Left cardiac atrium (tissue), 4 donors: ENCODE measurements around the gene LRRC4C. TPM values are rescaled to one million over a fixed set of nuclear protein-coding genes. Genes with fewer than 3 reads are reported as not detected.

ENCODE experiments used
- ATAC-seq, 2 donors: fragments of 200-7000 bp; cut with Tn5 transposase; one replicate each; pipeline ENCODE4 v1.9.1; 2020; ENCODE audit warnings: mild to moderate bottlenecking in 2 of 2, moderate library complexity in 2 of 2
- DNase-seq: peaks from one replicate; pipeline ENCODE4 v3.0.0-alpha.2; 2020
- intact Hi-C, 2 donors: fragments of 100-400 bp; cut with DNase I; formaldehyde crosslinking; loops; one replicate each; pipeline versions ENCODE4 v1.14.1 to v1.15.1; 2022 to 2023
- total RNA-seq, 2 donors: library from RNA; stranded (reverse); fragmentation: NEBNext Ultra II Directional; extraction: Animal tissue kit (Norgen Biotek cat#: 25700); gene quantifications; one replicate each; pipeline ENCODE4 v1.2.1, GENCODE V29; 2021
- donor health status: DM: no; HTN: yes; CAD: no.
- donor health status: DM: no; HTN: yes; CAD: no; lungs with severe emphysema.
- donor health status: DM: yes; HTN: yes; CAD: no.
- donor health status: Dilated cardiomyopathy.

Gene LRRC4C
- total RNA-seq, 2 donors from 2014 or later: 1.3 to 1.6 TPM

DNA sequence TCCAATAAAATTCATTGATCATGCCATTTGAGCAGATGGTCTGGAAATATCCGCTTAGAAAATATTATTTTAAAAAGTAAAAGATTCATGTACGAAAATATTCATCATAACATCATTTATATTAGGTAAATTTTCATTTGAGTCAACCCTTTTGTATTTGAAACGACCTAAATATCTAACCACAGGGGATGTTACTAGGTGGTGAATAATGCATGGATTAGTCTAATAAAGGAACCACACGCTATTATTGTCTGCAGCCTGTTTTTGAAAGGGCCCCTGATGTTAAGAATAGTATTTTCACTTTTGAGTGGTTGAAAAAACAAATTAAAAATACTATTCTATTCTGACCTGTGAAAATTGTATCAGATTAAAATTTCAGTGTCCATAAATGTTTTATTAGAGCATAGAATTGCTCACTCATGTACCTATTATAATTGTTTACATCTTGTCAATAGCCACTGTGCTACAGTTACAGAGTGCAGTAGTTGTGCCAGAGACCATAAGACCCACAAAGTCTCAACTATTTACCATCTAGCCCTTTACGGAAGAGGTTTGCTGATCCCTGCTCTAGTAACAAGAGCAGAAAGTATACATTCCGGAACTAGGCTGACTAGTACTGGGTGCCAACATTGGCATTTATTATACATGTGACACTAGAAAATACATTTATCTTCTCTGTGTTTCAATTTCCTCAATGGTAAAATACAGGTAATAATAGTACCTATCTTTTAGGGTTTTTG is 176.1 kb downstream of the LRRC4C start:
- intact Hi-C loops: no loop called here
- no peak for DNase-seq
- no peak for ATAC-seq

DNA sequence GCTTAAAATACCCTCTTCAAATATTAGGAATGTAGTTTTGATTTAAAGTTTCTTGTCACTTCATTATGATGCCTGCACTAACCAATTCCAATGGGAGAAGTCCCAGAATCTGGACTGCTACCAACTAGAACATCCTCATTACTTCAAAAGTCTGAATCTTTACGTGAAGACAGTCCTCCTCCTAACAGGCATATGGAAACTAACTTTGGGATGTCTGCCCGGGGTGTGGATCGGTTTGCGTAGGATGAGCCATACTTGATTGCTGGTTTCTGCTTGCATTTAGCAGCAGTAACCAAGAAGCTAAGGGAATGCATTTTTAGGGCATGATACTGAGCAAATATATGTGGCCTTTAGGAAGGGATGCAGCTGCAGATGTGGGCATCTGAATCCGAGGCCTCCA is 177.1 kb downstream of the LRRC4C start:
- intact Hi-C loops: no loop called here
- ATAC-seq (peak in 1 of 2 donors; percentile 25), DNase-seq (no peak)

DNA sequence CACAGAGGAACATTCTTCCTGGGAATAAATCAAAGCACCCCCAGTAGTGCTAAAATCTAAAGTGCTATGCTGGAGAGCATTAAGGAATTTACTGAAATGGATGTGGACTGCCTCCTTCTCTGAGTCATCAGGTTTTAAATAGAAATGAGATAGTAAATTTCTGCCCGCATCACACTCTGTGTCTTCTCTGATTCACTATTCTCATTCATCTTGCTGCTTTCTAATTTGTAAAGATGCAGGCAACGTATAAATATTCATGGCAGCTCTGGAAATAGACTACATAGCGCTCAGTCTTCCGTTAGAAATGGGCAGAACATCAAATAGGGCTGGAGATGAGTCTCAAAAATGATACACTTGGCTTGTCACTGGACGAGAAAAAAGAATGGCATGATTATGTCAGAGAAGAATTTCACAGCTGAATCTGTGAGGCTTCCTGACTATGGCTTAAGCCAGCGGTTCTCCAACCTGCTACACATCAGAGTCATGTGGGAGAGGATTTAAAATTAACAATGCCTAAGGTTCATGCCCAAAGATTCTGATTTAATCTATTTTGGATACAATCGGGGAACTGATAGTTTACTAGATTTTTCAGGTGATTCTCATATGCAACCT is 178.2 kb downstream of the LRRC4C start:
- DNase-seq (no peak), ATAC-seq (peak; percentile 89 to 93)
- intact Hi-C loops: no loop called here

DNA sequence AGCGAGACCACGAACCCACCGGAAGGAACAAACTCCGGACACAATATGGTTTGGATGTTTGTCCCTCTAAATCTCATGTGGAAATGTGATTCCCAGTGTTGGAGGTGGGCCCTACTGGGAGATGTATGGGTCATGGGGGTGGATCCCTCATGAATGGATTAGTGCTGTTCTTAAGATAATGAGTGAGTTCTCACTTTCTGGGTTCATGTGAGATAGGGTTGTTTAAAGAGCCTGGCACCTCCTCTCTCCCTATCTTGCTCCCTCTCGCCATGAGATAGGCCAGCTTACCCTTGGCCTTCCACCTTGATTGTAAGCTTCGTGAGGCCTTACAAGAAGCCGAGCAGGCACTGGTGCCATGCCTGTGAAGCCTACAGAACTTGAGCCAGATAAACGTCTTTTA is 184.6 kb downstream of the LRRC4C start:
- intact Hi-C loops: no loop called here
- no peak for ATAC-seq
- DNase-seq: no peak

DNA sequence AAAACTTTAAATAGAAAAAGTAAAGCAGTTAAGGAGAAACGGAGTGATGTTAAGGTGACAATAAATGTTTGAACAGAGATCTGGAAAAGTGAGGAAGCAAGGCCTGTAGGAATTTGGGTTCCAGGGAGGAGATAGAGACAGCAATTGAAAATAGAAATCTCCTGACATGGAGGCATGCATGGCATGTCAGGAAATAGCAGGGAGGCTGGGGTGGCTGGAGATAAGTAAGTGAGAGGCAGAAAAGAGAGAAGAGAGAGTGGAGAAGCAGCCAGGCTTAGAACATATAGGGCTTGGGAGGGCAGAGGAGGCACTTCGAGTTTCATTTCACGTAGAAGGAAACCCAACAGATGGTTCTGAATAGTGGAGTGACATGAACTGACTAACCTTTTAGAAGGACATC is 185.5 kb downstream of the LRRC4C start:
- ATAC-seq: peak in 1 of 2 donors; percentile 21
- DNase-seq: no peak
- intact Hi-C loops: no loop called here

GRCh38 chr11:41267451-41267850 is 192.0 kb downstream of the LRRC4C start:
- no peak for DNase-seq
- intact Hi-C loops: no loop called here

DNA sequence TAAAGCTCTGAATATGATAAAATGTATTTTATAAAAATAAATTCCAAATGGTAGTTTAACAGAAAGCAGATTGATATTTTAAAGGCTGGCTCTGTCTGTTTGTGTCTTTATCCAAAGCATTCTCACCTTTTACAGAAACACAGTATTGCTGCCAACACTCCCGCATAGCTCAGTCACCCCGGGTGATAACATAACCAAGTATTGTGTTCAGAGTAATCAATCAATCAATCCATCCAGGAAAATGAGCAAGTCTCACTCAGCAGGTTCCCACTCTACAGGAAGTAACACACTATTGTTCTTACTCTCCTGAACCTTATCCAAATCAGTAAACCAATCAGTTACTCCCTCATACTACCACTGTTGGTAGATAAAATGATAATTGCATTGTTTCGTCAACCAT is 203.4 kb downstream of the LRRC4C start:
- no peak for ATAC-seq
- intact Hi-C loops: no loop called here
- DNase-seq: no peak

More at GRCh38 chr11:41267451-41267850, 192.0 kb downstream of the LRRC4C start:
- no peak for ATAC-seq

DNA sequence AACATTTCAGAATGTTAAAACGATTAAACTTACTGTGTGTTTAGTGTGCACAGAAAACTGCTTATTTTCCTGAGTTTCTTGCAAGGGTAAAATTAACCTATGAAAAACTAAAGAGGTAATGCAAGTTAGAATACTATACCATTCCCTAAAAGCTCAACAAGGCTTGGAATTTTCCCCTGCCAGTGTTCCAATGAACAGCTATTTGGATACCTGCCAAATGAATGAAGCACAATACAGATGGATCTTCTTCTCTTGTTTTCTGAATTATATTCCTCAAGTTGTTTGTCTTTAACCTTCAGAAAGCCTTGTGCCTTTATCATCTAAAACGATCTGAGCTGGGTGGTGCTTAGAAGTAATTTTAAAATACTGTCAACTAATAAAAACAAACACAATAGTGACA is 204.5 kb downstream of the LRRC4C start:
- intact Hi-C loops: no loop called here
- no peak for ATAC-seq
- DNase-seq: no peak

- ATAC-seq (no peak), DNase-seq (no peak)
- intact Hi-C loops: no loop called here
Observed at GRCh38 chr11:41250408-41250935, 209.0 kb downstream of the LRRC4C start.

GRCh38 chr11:41247621-41248020 is 211.8 kb downstream of the LRRC4C start:
- intact Hi-C loops: no loop called here
- DNase-seq (no peak), ATAC-seq (no peak)

DNA sequence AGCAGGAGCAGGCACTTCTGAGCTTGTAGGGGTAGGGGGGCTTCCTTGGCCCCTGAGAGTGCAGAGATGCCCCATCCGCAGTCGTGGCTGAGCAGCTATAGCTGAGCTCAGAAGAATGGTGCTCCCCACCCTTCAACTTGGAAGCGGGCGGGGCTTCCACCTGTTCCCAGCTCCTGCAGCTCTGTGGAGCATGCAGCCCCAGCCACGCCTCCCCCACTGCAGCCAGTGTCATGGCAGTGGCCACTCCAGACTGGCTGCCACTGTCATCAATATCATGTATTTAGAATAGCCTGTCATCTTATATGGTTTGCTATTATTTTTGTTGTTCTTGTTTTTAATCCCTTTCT is 213.1 kb downstream of the LRRC4C start:
- no peak for ATAC-seq
- intact Hi-C loops: no loop called here
- DNase-seq: no peak

DNA sequence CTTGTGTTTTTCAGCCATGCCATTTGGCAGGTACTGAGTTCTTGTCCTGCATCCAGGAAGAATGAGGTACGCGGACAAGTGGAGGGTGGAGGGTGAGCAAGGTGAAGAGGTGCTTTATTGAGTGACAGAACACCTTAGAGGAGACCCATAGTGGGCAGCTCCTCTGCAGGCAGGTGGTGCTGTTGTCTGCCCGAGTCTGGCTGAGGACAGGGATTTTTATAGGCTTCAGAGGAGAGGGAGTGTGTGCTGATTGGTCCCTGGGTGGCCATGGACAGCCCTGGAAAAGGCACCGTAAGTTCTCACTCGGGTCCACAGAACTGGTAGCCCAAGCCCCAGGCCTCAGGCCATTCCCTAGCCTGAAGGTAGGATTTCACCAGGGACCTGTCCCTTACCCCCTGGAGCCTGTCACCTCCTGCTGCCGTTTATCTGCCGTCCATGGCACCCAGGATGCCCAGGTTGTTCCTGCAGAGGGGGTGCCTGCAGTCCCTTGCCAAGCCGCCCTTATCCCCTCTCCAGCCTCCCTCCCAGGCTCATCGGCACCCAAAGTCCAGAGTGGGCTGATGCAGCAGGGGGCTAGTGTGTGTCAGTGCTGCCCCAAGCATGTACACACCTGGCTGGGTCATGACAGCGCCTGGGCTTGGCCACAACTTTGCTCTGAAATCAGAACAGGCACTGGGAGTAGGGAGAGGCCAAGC is 213.6 kb downstream of the LRRC4C start:
- DNase-seq: no peak
- ATAC-seq: peak; percentile 75 to 86
- intact Hi-C loops: loop anchor here in 1 of 2 donors (2.0 kb wide), 1 partner anchor 185 kb away; no protein-coding TSS in a partner anchor

DNA sequence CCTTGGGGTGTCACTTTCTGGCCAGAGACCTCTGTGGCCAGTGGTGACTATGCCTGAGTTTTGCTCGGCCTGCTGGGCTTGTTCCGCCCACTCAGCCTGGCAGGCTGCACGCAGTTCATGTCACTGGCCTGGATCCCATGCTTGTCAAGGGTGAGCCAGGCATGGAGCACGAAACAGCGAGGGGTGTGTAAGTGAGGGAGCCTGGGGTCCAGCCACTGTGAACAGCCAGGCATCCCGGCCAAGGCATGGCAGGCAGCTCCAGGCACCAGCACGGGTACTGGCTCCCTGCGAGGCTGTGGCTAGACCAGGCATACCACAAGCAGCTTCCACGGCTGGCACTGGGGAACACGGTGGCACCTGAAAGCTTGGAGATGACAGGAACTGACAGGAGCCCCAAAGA is 214.3 kb downstream of the LRRC4C start:
- intact Hi-C loops: loop anchor here in 1 of 2 donors (2.0 kb wide), 1 partner anchor 186 kb away; no protein-coding TSS in a partner anchor
- ATAC-seq (peak; percentile 45 to 59), DNase-seq (no peak)

GRCh38 chr11:41237382-41237781 is 222.1 kb downstream of the LRRC4C start:
- intact Hi-C loops: no loop called here
- ATAC-seq (no peak), DNase-seq (no peak)

DNA sequence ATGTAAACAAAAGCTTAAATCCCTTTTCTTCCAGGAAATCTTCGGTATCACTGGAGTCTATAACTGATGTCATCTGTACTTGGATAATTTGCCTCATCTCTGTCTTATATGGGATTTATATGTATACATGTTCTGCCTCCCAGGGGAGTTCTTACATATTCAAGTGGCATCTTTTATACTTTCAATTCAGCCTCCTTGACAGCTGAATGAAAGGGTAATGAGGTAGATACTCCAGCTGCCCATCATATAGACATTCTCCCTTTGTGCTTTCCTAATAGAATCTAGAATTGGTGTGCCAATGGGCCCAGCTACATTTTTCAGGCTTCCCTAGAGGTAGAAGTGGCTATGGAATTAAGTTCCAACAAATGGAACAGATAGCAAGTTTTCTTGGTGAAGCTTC is 223.8 kb downstream of the LRRC4C start:
- intact Hi-C loops: no loop called here
- no peak for DNase-seq
- ATAC-seq: no peak

DNA sequence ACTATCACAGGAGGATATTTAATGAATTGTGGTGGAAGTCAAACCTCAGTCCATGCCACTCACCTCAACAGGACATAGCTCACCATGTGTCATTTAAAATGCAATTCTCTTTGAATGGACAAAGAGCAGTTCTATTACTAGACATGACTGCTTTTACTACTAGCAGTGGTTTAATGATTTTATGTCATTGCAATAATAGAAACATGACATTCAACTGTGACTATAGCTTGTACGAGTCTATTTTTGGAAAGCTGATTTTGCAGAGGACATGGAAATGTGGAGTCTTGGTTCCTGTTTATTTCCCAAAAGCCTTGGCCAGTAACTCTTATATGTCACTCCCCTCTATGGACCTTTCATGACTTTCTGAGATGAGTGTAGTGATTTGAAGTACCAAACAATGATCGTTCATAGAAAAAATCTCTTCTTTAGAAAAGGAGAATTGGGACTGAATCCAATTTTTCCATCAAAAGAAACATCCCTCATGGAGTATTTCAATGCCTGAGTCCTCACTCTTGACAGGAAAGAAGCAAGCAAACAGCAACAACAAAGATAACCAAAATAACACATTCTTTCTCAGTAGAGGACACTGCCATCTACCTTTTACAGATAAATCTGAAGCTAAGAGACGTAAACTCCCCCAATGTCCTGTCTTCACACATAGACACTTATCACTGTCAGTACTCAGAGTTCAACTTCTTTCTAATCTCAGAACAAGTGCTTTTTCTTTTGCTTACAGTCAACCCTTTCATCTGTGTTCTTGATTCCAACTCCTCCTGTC is 233.4 kb downstream of the LRRC4C start:
- intact Hi-C loops: no loop called here
- ATAC-seq: no peak

GRCh38 chr11:41222236-41222635 is 237.2 kb downstream of the LRRC4C start:
- ATAC-seq: no peak
- intact Hi-C loops: no loop called here
- no peak for DNase-seq

More for the DNA sequence above, 233.4 kb downstream of the LRRC4C start:
- no peak for DNase-seq

DNA sequence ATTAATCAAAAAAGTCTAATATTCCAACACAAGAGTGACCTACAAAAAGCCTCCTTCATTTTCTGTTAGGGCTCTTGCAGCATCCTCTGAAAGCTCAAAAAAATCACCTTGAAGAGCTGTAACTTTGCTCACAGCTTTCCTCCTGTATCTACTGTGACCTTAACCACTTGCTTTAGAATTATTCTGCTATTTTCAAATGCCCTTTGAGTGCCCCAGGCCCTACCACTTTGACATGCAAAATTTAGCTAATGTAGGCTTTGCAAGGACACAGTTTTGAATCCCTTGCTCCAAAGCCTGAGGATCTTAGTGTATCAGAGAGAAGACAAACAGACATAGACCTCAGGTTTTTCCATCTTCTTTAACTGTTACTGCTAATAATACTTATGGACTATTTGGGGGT is 253.1 kb downstream of the LRRC4C start:
- ATAC-seq (no peak), DNase-seq (no peak)
- intact Hi-C loops: no loop called here

DNA sequence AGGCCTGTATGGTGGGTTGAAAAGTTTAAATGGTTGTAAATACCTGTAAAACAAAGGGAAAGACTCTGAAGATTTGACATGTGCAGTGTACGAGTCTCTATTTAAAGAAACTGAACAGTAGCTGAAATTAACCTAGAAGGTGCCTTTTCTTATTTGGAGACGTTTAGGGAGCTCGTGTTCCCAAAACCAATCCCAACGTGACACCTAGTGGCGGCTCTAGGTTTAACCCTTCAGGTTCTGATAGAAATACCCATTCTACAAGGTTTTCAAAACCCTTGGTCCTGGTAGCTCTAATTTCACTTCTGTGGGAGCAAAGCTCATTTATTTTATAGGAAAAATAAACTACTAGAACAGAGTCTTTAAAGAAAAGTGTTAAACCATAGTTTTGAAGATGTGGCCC is 258.3 kb downstream of the LRRC4C start:
- intact Hi-C loops: no loop called here
- no peak for DNase-seq
- ATAC-seq: no peak
